Activated CD4-positive, alpha-beta T cell treated with anti-CD3 and anti-CD28 coated beads, Interleukin-2, amount 50 U/mL, for 4 hours (primary cell): ENCODE data around the gene TRIM25.

Experiments used
- DNase-seq, 2 experiments: peaks; one replicate each; pipeline ENCODE4 v3.0.0-alpha.2; 2020

TRIM25 gene

DNA sequence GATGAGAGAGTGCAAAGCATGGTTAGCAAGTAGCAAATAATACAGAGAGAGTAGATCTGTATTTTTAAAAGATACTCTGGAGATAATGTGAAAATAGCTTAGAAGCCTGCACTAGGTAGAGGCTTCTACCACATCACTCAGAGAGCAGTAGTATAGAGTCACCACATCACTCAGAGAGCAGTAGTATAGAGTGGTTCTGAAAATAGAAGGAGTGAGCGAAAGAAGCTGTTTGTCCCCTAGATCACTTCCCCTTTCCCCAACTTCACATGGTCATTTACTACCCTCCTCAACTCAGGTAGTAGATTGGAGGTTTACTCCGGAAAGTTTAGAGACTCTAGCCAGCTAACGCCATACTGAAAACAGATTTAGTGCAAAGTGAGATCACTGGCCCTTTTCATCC is 62.8 kb downstream of the TRIM25 start:
- DNase-seq = no peak

DNA sequence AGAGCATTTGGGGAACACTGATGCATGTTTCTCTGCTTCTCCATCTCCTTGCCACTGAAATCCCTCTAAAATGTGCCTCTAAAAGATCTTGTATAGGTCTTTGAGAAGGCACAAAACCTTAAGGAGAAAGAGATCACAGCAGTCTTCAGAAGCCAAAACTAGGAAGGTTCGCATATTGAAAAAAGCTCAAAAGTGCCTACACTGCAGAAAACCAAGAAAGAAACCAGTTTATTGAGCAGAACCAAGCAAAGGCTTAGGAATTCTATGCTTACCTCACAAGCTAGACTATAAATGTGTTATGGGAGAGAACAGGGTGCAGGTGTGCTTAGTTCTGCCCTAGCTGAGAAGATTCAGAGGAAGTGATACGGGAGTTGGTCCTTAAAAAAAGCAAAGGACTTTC is 63.3 kb downstream of the TRIM25 start:
- DNase-seq = no peak

DNA sequence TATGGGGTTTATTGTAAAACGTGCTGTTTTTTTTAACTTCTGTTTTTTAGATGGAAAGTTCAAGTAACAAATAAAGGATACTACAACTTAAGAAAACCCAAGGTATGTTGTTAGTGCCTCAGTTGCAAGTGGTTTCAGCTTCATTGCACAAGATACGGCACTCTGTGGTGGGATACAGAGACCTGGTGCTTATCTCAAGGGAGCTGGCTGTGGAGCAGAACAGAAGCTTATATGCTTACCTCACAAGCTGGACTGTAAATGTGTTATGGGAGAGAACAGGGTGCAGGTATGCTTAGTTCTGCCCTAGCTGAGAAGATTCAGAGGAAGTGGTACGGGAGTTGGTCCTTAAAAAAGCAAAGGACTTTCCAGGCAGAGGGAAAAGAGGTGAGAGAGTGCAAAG is 64.7 kb downstream of the TRIM25 start:
- no peak for DNase-seq

DNA sequence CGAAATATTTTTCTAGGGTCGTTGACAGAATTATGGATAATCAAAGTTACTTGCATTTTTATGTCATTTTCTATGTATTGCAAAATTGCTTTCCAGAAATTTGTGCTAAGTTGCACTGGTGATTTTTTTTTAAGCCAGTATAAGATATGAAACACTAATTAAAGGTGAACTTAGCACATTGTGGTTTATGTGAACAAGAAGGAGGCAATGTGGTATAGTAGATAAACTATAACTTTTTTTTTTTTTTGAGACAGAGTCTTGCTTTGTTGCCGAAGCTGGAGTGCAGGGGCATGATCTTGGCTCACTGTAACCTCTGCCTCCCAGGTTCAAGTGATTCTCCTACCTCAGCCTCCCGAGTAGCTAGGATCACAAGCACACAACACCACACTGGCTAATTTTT is 66.7 kb downstream of the TRIM25 start:
- DNase-seq = no peak

DNA sequence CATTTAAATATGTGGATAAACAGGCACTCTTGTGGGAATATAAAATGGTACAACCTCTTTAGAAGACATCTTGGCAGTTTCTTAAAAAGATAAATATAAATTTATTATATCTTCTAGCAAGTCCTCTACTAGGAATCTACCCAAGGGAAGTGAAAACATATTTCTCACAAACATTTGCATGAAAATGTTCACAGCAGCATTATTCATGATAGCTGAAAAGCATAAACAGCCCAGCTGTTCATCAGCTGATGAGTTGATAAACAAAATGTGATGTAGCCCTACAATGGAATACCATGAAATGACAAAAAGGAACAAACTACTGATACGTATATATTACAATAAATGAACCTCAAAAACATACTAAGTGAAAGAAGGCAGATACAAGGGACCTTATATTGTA is 67.9 kb downstream of the TRIM25 start:
- no peak for DNase-seq

DNA sequence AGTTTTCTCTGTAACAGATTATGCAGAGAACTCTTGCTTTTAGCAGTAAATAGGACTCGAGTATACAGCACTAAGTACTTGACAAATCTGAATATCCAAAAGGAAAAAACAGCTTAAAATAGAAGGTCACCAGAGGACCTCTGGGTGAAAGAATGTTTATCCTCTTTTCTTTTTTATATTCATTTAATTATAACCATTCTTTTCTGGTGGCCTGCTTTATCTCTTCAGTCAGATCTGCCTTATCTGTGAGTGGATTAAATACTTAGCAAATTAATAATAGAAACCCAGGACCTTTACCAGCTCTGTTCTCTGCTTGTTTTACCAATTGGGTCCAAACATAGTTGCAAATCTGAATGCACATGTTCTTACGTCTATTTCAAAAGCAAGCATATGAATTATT is 71.3 kb downstream of the TRIM25 start:
- DNase-seq = no peak

DNA sequence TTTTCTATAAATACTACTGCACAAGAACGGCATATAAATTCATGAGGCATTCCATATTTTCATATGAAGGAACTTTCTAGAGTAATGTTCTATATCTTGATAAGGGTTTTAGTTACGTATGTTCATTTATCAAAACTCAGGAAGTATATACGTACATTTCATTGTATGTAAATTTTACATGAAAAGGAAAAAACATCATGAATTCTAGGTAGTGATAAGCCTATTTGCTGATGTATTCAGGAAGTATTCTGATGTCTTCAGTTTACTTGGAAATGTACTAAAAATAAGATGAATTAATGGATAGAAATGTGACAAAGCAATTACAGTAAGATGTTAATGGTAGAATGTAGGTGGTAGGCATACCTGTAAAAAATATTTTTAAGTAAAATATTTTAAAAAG is 75.2 kb downstream of the TRIM25 start:
- DNase-seq = no peak
